ENCODE measurements around the gene TREML4.

Gene TREML4

GRCh38 chr6:41190791-41191190 is 37.4 kb upstream of the TREML4 start:
- no peak overlapping the region for H3K9ac ChIP-seq (ENCODE audit: low read depth, low read length, poor library complexity, severe bottlenecking)
- no peaks in the 10 kb centered on the region for H3K9me2 ChIP-seq (replicated peaks; ENCODE audit: low read depth, low read length)
- H3K79me2 ChIP-seq (ENCODE audit: insufficient read depth, low read length) = no peaks in the 10 kb centered on the region
- H3K4me2 ChIP-seq (ENCODE audit: low read depth, low read length, poor library complexity, severe bottlenecking) = no peak overlapping the region
- no peak for TF ChIP-seq CTCF (conservative IDR thresholded peaks at IDR 0.05; ENCODE audit: low read length)
- no peak for TF ChIP-seq EZH2phosphoT487 (IDR thresholded peaks at IDR 0.05; ENCODE audit: borderline replicate concordance)
- no peaks in the 10 kb centered on the region for H3K4me1 ChIP-seq (ENCODE audit: insufficient read depth, low read length, poor library complexity, severe bottlenecking)
- no peaks in the 10 kb centered on the region for H3K27me3 ChIP-seq (ENCODE audit: insufficient read depth, low read length, poor library complexity, severe bottlenecking)
- H2AFZ ChIP-seq (ENCODE audit: low read length) = no peak overlapping the region
- peaks cover 4% of the 10 kb centered on the region; the same call in 1 of the 2 replicates for H3K9me3 ChIP-seq (ENCODE audit: insufficient read depth, low read depth, low read length)
- H3F3A ChIP-seq (ENCODE audit: low read depth) = no peaks in the 10 kb centered on the region
- no peaks in the 10 kb centered on the region for H3K36me3 ChIP-seq (ENCODE audit: insufficient read depth, low read length)
- no peaks in the 10 kb centered on the region for H4K20me1 ChIP-seq (ENCODE audit: insufficient read depth, low read length, poor library complexity, severe bottlenecking)
- H3K4me3 ChIP-seq (ENCODE audit: low read length, poor library complexity, severe bottlenecking) = no peak overlapping the region

GRCh38 chr6:41191569-41191968 is 36.6 kb upstream of the TREML4 start:
- Histone ChIP-seq H3K4me1 (ENCODE audit: insufficient read depth, low read length, poor library complexity, severe bottlenecking) (no peaks in the 10 kb centered on the region), H3K9me3 (ENCODE audit: insufficient read depth, low read depth, low read length) (peaks cover 4% of the 10 kb centered on the region; the same call in 1 of the 2 replicates), H3K27me3 (ENCODE audit: insufficient read depth, low read length, poor library complexity, severe bottlenecking) (no peaks in the 10 kb centered on the region), H3K9ac (ENCODE audit: low read depth, low read length, poor library complexity, severe bottlenecking) (no peak overlapping the region), H3K4me2 (ENCODE audit: low read depth, low read length, poor library complexity, severe bottlenecking) (no peak overlapping the region), H3K79me2 (ENCODE audit: insufficient read depth, low read length) (no peaks in the 10 kb centered on the region), H3K9me2 (replicated peaks; ENCODE audit: low read depth, low read length) (no peaks in the 10 kb centered on the region), H3K36me3 (ENCODE audit: insufficient read depth, low read length) (no peaks in the 10 kb centered on the region), H3K4me3 (ENCODE audit: low read length, poor library complexity, severe bottlenecking) (no peak overlapping the region), H3F3A (ENCODE audit: low read depth) (no peaks in the 10 kb centered on the region), H2AFZ (ENCODE audit: low read length) (no peak overlapping the region), H4K20me1 (ENCODE audit: insufficient read depth, low read length, poor library complexity, severe bottlenecking) (no peaks in the 10 kb centered on the region)
- TF ChIP-seq CTCF (conservative IDR thresholded peaks at IDR 0.05; ENCODE audit: low read length) = peak; percentile 73
- TF ChIP-seq EZH2phosphoT487 (IDR thresholded peaks at IDR 0.05; ENCODE audit: borderline replicate concordance) = no peak

DNA sequence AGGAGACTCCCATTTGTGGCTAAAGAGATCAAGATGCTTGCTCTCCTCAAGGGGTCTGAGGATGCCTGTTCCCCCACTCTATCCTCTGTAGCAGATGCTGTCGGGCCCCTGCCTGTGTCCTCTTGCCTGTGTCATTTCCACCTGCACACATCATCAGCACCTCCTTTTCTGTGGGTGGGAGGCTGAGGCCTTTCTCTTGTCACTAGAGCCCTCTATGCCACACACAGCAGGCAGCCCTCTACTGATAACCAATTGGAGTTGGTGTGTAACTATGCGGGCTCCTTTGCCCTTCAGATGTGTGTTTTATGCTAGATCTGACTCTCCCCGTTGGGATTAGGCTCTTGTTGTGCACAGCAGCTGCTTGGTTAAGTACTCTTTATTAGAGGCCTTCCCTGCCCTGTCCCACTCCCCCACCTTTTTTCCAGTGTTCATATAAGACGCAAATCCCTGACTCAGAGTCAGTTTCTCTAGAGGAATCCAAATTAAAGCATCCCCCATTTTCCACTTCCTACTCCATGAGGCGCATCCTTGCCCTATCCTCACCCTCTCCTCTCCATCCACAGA is 34.9 kb upstream of the TREML4 start:
- Histone ChIP-seq H3F3A (ENCODE audit: low read depth) (no peaks in the 10 kb centered on the region), H3K4me3 (ENCODE audit: low read length, poor library complexity, severe bottlenecking) (no peak overlapping the region), H3K9me3 (ENCODE audit: insufficient read depth, low read depth, low read length) (peaks cover 4% of the 10 kb centered on the region; the same call in 1 of the 2 replicates), H3K27me3 (ENCODE audit: insufficient read depth, low read length, poor library complexity, severe bottlenecking) (no peaks in the 10 kb centered on the region), H4K20me1 (ENCODE audit: insufficient read depth, low read length, poor library complexity, severe bottlenecking) (no peaks in the 10 kb centered on the region), H3K4me2 (ENCODE audit: low read depth, low read length, poor library complexity, severe bottlenecking) (no peak overlapping the region), H3K4me1 (ENCODE audit: insufficient read depth, low read length, poor library complexity, severe bottlenecking) (no peaks in the 10 kb centered on the region), H3K9me2 (replicated peaks; ENCODE audit: low read depth, low read length) (no peaks in the 10 kb centered on the region), H3K36me3 (ENCODE audit: insufficient read depth, low read length) (no peaks in the 10 kb centered on the region), H3K9ac (ENCODE audit: low read depth, low read length, poor library complexity, severe bottlenecking) (no peak overlapping the region), H3K79me2 (ENCODE audit: insufficient read depth, low read length) (no peaks in the 10 kb centered on the region), H2AFZ (ENCODE audit: low read length) (no peak overlapping the region)
- TF ChIP-seq CTCF (conservative IDR thresholded peaks at IDR 0.05; ENCODE audit: low read length) (no peak), EZH2phosphoT487 (IDR thresholded peaks at IDR 0.05; ENCODE audit: borderline replicate concordance) (no peak)
